Hepatocyte (in vitro differentiated cells): Measurements from ENCODE around the gene HCN1.

Source experiments
- CTCF ChIP-seq: fragments of 200-600 bp; sonication (generic); IDR thresholded peaks from 2 replicates; pipeline ENCODE4 v1.5.1; 2016; ENCODE audit warnings: antibody characterized with exemption, mild to moderate bottlenecking; ENCODE audit not compliant: poor library complexity
- EZH2 ChIP-seq: fragments of 200-600 bp; sonication (generic); IDR thresholded peaks from 2 replicates; pipeline ENCODE4 v1.6.1; 2016; ENCODE audit warnings: antibody characterized with exemption, mild to moderate bottlenecking, borderline replicate concordance

GRCh38 chr5:45454114-45454513 is 242.1 kb downstream of the HCN1 start:
- TF ChIP-seq CTCF (no peak), EZH2 (no peak)
